ENCODE measurements around the gene C18orf32. TPM values are rescaled to one million over a fixed set of nuclear protein-coding genes. Genes with fewer than 3 reads are reported as not detected.
"Not testable (repeated sequence)": the region's sequence is repeated elsewhere in the genome, so short reads cannot be mapped to it uniquely, and the experiment has no call there.

Gene C18orf32
- total and polyA plus RNA-seq, 2 donors from 2014 or later, result 58.6 to 120 TPM

DNA sequence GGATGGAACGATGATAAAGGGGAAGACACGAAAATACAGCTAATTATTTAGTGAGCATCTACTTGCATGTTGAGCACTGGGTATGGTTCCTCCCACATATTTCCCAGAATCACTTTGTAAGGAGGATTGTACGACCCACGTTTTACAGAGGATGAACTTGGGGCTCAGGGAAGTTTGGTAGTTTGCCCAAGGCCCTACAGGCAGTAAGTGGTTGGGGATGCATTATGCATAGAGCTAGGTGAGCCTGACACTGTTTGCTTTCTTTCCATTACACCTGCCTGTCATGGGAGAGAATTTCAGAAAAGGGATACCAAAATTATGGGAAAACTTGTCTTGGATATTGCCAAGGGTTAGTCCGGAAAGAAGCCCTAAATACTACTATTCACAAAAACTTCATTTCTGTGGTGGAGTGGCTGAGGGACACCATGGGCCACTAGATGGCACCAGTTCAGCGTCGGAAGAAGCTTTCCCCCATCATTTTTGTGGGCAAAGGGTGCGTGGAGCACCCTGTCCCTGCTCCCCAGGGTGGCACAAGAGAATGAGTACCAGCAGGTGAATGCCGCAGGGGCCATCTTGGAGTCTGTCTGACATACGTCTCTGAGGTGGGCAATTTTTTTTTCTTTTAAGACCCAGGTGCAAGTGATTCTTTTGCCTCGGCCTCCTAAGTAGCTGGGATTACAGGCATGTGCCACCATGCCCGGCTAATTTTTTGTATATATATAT lies 23.5 kb upstream of the C18orf32 start:
- FAIRE-seq (no peak), DNase-seq (peak in 3 of 5 donors; percentile 42 to 64 (median 51))
- TF ChIP-seq, protein P1, sequence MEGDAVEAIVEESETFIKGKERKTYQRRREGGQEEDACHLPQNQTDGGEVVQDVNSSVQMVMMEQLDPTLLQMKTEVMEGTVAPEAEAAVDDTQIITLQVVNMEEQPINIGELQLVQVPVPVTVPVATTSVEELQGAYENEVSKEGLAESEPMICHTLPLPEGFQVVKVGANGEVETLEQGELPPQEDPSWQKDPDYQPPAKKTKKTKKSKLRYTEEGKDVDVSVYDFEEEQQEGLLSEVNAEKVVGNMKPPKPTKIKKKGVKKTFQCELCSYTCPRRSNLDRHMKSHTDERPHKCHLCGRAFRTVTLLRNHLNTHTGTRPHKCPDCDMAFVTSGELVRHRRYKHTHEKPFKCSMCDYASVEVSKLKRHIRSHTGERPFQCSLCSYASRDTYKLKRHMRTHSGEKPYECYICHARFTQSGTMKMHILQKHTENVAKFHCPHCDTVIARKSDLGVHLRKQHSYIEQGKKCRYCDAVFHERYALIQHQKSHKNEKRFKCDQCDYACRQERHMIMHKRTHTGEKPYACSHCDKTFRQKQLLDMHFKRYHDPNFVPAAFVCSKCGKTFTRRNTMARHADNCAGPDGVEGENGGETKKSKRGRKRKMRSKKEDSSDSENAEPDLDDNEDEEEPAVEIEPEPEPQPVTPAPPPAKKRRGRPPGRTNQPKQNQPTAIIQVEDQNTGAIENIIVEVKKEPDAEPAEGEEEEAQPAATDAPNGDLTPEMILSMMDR (IDR thresholded peaks at IDR 0.05; ENCODE audit: borderline replicate concordance, extremely low read depth, insufficient read depth), result peak; percentile 76
- no peaks in the 10 kb centered on the region for H3K9me3 ChIP-seq (ENCODE audit: control insufficient read depth in 2 of 3, insufficient read depth in 1 of 3, low read length in 3 of 3)
- H3K27ac ChIP-seq (ENCODE audit: low read depth in 2 of 2, low read length in 2 of 2), result no peak overlapping the region
- no peaks in the 10 kb centered on the region for H3K4me1 ChIP-seq (ENCODE audit: control insufficient read depth in 2 of 3, insufficient read depth in 2 of 3, low read depth in 1 of 3, low read length in 3 of 3)
- intact Hi-C loops (cut with DNase I), result loop anchor here (10.0 kb wide), 1 partner anchor 354 kb away; no protein-coding TSS in a partner anchor
- H3K9ac ChIP-seq (ENCODE audit: low read length in 3 of 3), result no peak overlapping the region
- H3K27me3 ChIP-seq (ENCODE audit: control insufficient read depth, insufficient read depth, low read length), result no peaks in the 10 kb centered on the region
- H3K36me3 ChIP-seq (ENCODE audit: control insufficient read depth in 2 of 3, insufficient read depth in 3 of 3, low read length in 3 of 3), result no peaks in the 10 kb centered on the region
- no peak overlapping the region for H3K4me3 ChIP-seq (ENCODE audit: low read length in 3 of 3)

DNA sequence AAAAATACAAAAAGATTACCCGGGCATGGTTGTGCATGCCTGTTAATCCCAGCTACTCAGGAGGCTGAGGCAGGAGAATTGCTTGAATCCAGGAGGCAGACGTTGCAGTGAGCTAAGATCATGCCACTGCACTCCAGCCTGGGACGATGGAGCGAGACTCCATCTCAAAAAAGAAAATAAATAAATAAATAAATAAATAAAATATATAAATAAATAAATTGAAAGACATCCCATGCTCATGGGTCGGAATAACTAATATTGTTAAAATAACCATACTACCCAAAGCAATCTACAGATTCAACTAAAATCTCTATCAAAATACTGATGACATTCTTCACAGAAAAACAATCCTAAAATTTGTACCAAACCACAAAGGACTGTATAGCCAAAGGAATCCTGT lies 19.4 kb upstream of the C18orf32 start:
- H3K4me1 ChIP-seq (ENCODE audit: control insufficient read depth in 2 of 3, insufficient read depth in 2 of 3, low read depth in 1 of 3, low read length in 3 of 3); H3K9me3 ChIP-seq (ENCODE audit: control insufficient read depth in 2 of 3, insufficient read depth in 1 of 3, low read length in 3 of 3); H3K27ac ChIP-seq (ENCODE audit: low read depth in 2 of 2, low read length in 2 of 2); DNase-seq; H3K36me3 ChIP-seq (ENCODE audit: control insufficient read depth in 2 of 3, insufficient read depth in 3 of 3, low read length in 3 of 3); H3K27me3 ChIP-seq (ENCODE audit: control insufficient read depth, insufficient read depth, low read length); FAIRE-seq; H3K4me3 ChIP-seq (ENCODE audit: low read length in 3 of 3); intact Hi-C loops (cut with DNase I); H3K9ac ChIP-seq (ENCODE audit: low read length in 3 of 3): not testable (repeated sequence)

DNA sequence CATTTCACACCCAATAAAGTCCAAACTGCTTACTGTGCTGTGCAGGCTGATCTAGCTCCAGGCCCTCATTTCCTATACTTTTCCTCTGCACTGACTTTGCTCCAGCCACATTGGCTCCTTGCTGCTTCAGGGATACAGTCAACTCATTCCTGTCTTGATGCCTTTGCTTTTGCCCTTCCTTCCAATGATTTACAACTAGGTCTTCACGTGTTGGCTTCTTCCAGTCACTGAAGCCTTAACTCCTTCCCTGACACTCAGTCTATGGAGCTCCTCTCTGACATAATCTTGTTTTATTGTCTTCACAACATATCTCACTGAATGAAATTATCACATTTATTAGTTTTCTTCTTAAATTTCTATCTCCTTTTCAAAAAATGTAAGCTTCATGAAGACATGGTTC lies 16.9 kb upstream of the C18orf32 start:
- FAIRE-seq (no peak), DNase-seq (peak in 1 of 5 donors; percentile 35)
- TF ChIP-seq, protein P1 (IDR thresholded peaks at IDR 0.05; ENCODE audit: borderline replicate concordance, extremely low read depth, insufficient read depth), result no peak
- Histone ChIP-seq H3K27ac (ENCODE audit: low read depth in 2 of 2, low read length in 2 of 2) (no peak overlapping the region), H3K9me3 (ENCODE audit: control insufficient read depth in 2 of 3, insufficient read depth in 1 of 3, low read length in 3 of 3) (no peaks in the 10 kb centered on the region), H3K4me1 (ENCODE audit: control insufficient read depth in 2 of 3, insufficient read depth in 2 of 3, low read depth in 1 of 3, low read length in 3 of 3) (no peaks in the 10 kb centered on the region), H3K9ac (ENCODE audit: low read length in 3 of 3) (no peak overlapping the region), H3K36me3 (ENCODE audit: control insufficient read depth in 2 of 3, insufficient read depth in 3 of 3, low read length in 3 of 3) (no peaks in the 10 kb centered on the region), H3K27me3 (ENCODE audit: control insufficient read depth, insufficient read depth, low read length) (no peaks in the 10 kb centered on the region), H3K4me3 (ENCODE audit: low read length in 3 of 3) (no peak overlapping the region)
- intact Hi-C loops (cut with DNase I), result no loop called here

DNA sequence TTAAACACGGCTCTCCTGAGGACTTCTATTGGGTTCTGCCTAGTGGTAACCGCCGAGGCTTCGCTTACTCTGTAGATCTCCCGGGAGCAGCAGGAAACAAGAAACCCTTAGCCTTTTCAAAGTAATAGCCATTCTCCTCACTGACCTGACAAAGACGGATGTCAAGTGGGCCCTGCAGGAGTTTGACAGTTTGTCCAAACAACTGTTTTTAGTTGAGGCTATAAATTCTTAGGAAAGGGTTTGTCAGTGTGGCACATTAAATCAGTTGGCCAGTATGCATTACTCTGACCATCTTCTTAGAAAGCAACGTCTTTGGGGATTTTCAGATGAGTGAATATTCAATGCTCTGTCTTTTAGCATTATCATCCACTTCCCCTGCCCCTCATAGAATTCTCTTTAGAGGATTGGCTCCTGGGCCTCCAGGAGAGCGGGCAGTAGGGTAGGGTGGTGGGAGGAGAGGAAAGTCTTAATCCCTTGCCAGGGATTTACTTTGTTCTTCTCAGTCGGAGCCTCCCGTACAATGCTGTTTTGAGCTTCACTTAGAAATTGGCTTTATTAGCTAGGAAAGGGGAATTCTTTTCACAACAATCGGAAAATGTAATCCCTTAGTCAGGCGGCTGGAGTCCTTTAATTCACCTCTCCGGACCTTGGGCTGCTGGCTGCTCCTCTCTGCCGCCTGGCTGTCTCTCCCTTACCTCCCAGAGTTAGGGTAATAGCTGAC lies 13.3 kb upstream of the C18orf32 start:
- DNase-seq, result peak in 3 of 5 donors; percentile 58 to 74 (median 66)
- no peak overlapping the region for H3K4me3 ChIP-seq (ENCODE audit: low read length in 3 of 3)
- H3K4me1 ChIP-seq (ENCODE audit: control insufficient read depth in 2 of 3, insufficient read depth in 2 of 3, low read depth in 1 of 3, low read length in 3 of 3), result no peaks in the 10 kb centered on the region
- no peaks in the 10 kb centered on the region for H3K36me3 ChIP-seq (ENCODE audit: control insufficient read depth in 2 of 3, insufficient read depth in 3 of 3, low read length in 3 of 3)
- H3K27me3 ChIP-seq (ENCODE audit: control insufficient read depth, insufficient read depth, low read length), result no peaks in the 10 kb centered on the region
- intact Hi-C loops (cut with DNase I), result no loop called here
- H3K27ac ChIP-seq (ENCODE audit: low read depth in 2 of 2, low read length in 2 of 2), result no peak overlapping the region
- TF ChIP-seq, protein P1 (IDR thresholded peaks at IDR 0.05; ENCODE audit: borderline replicate concordance, extremely low read depth, insufficient read depth), result no peak
- H3K9ac ChIP-seq (ENCODE audit: low read length in 3 of 3), result no peak overlapping the region
- no peak for FAIRE-seq
- H3K9me3 ChIP-seq (ENCODE audit: control insufficient read depth in 2 of 3, insufficient read depth in 1 of 3, low read length in 3 of 3), result no peaks in the 10 kb centered on the region

Data from kidney (tissue), 14 donors.